ENCODE data around the gene KLHL30.
"Not testable (repeated sequence)": the region's sequence is repeated elsewhere in the genome, so short reads cannot be mapped to it uniquely, and the experiment has no call there.

Gene KLHL30

GRCh38 chr2:238160206-238161129 lies 22.0 kb downstream of the KLHL30 start:
- no peak for DNase-seq (ENCODE audit: low read depth in 2 of 2, low spot score in 1 of 2)

GRCh38 chr2:238161291-238162051 lies 23.0 kb downstream of the KLHL30 start:
- no peak for DNase-seq (ENCODE audit: low read depth in 2 of 2, low spot score in 1 of 2)

- DNase-seq (ENCODE audit: low read depth in 2 of 2, low spot score in 1 of 2) = no peak
Measured at GRCh38 chr2:238162251-238162845, 23.9 kb downstream of the KLHL30 start.

DNA sequence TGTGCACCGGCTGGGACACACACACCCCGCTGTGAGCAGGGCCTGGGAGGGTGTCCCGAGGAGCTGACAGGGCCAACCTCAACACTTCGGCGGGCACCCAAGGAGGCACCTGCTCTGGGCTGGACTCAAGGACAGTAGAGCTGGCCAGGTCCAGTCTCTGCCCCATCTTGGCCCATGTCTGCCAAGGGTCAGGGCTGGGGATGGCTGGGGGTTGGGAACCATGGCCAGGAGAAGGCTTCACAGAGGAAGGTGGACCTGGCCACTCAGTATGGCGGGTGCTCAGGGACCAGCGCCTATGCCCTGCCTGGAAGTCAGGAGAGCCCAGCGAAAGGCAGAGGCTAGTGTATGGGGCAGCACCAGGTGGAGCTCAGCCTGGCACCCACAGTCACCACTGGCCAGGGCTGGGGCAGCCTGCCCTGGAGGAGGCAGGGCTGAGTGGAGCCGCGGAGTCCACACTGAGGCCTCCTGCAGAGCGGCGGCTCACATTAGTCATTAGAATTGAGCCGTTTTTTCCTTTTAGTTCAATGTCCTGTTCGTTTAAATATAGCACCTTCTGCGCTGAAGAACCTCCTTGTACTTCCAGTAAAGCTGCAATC lies 24.5 kb downstream of the KLHL30 start:
- DNase-seq (ENCODE audit: low read depth in 2 of 2, low spot score in 1 of 2) = no peak

- DNase-seq (ENCODE audit: low read depth in 2 of 2, low spot score in 1 of 2) = no peak
Measured at GRCh38 chr2:238163481-238164198, 25.2 kb downstream of the KLHL30 start.

DNA sequence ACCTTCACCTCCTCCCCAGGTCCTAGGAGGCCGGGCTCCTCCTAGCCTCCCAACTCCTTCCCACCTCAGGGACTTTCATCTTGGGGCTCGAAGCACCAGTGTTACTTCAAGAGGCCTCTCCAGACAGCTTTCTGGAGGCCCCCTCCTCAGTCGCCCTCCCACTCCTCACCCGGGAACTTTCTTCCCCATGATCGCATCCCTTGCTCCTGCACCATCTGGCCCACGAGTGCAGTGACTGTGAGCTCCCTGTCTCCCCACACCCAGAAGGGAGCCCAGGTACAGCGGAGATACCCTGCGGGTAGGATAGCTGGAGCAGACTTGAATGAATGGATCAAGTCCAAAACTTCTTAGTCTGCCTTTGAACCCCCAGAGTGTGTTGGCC lies 26.4 kb downstream of the KLHL30 start:
- DNase-seq (ENCODE audit: low read depth in 2 of 2, low spot score in 1 of 2) = no peak

DNA sequence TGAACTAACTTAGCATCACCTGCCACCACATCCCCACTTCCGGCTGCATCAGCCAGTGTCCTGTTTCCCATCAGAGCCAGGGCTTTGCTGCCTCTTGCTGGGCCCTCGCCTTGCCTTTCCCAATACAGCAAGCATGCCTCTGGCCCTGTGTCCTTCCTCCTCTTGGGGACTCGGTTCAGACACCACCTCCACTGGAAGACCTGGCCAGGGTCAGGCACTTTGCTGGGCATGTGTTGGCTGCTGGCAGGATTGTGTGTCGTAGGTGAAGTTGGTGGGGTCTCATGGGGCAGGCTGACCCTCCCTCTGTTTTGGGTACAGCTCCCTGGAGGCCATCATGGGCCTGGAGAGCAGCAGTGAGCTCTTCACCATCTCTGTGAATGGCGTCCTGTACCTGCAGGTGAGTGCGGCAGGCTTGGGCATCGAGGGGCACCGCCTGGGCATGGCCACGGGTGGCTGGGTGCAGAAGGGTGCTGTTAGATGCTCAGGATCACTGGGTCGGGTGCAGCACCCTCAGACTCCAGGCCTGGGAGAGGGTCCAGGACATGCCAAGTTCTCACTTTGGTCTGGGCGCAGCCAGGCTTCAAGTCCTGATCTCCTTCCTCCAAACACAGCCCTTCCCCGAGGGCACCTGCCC lies 26.9 kb downstream of the KLHL30 start:
- DNase-seq (ENCODE audit: low read depth in 2 of 2, low spot score in 1 of 2) = no peak

DNA sequence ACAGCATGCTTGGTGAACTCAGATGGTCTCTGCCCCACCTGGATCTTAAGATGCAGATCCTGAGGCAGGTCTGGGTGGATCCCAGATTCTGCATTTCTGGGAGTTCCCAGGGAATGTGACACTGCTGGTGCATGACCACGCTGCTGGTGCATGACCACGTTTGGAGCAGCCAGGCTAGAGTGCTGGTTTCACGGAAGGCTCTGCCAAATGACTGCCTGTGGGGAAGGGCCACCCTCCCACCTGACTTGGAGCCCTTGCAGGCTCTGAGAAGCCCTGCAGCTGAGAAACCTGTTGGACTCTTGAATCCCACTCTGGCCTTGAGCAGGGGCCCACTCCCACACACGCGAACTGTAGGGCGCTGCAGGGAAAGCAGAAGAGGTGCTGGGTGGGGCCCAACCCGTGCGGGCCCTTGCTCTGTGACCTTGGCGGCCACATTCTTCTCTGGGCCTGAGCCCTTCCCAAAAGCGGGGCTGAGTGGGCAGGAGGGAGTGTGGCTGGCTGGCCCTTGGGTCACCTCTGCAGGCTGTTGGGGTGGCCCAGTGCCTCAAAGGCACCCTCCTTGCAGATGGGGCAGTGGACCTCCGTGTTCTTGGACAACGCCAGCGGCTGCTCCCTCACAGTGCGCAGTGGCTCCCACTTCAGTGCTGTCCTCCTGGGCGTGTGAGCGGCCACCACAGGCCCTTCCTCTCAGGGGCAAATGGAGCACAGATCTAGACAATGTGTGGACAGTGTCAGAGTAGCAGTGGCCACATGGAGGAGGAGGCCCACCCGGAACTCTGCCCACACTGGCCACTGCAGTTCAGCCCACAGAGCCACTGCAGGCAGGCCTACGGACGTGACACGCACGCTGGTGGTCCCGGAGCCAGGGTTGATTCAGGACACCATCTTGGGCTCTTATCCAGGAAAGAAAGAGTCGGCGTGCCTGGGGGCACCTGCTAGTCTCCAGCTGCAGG lies 28.2 kb downstream of the KLHL30 start:
- DNase-seq (ENCODE audit: low read depth in 2 of 2, low spot score in 1 of 2) = no peak

DNA sequence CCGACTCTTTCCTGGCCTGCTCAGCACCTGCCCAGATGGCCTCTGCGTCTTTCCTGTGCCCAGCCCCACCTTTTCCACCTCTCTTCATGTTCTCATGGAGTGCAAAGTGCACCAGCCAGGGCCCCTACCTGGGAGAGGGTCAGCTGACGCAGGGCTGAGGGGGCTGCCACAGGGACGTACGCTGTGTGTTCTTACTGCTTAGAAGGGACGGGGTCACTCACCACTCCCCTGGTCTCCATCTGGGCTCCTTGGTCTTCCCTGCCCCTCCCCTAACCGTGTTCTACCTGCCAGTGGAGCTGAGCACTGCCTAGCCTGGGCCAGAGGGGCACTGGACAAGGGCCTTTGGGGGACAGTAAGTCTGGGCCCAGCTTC lies 28.9 kb downstream of the KLHL30 start:
- no peak for DNase-seq (ENCODE audit: low read depth in 2 of 2, low spot score in 1 of 2)

DNA sequence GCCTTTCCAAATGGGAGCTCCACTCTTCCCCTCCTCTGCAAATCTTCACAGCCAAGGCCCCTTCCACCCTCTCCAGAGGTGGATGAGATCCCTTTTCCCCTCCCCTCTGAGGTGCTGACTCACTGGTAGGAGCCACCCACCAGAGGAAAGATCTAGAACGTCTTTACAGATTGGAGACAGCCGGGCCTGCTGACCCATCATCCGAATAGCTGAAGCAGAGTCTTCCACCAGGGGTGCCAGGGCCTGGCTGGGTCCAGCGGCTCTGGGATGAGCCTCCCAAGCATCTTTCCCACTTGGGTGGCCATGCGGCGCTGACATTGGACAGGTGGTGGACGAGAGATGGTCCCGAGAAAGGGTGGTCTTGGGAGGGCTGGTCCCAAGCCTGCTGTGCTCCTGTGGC lies 29.3 kb downstream of the KLHL30 start:
- DNase-seq (ENCODE audit: low read depth in 2 of 2, low spot score in 1 of 2) = no peak

DNA sequence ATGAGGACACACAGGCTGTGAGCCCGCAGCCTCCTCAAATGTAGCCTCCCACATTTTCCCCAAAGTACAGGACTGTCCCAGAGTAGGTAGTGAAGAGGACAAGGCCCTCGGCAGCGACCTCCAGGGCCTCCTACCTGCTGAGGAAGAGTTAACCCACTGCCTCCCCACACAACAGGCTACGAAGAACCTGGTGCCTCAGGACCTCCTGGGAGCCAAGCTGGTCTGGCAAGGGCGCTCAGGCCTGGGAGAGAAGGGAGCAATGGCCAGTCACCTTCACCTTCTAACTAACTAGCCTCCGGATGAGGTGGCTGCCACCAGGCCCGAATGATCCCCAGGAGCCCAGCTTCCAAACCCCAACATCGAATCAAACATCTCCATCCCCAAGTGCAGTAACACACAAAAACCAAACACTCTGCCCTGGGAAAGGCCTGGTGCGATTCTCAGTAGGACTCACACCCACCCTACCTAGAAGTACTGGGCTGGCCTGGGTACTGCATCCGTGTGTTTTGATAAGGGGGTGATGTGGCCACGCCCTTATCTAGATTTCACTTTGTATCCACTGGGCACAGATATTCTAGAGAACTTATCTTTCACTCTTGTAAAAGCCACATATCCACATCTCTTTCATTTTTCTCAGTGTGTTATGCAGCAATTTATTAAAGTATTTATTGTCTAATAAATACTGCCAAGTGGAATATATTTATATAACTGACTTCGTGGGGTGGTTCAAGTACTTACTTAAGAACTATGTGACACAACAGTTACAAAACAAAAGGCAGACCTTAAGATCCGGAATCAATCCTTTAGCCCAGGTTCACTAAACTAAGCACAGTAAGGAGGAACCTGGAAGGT lies 30.0 kb downstream of the KLHL30 start:
- DNase-seq (ENCODE audit: low read depth in 2 of 2, low spot score in 1 of 2) = no peak

- no peak for DNase-seq (ENCODE audit: low read depth in 2 of 2, low spot score in 1 of 2)
Measured at GRCh38 chr2:238169048-238169707, 30.7 kb downstream of the KLHL30 start.

DNA sequence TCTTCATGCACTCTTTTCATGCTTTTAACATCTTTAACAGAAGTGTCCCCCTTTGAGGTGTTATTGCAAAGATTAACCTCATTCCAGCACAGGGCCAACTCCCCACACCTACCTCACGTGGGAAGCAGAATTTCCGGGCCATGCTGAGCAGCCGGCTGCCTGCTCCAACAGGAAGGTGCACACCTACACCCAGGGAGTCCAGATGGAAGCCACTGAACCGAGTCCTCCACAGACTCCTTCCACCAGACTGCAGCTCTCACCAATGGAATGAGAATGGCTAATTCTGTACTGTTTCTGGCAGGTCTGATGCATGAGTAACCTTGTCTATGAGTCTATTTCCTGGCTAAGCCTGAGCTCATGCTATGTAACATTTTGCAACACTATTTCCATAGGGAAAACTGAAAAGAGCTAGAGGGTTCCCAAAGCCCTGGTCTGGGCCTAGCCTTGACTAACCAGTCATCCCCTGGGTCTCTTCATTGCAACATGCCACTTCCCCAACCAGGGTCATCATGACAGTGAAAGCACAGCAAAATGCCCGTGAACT lies 31.3 kb downstream of the KLHL30 start:
- no peak for DNase-seq (ENCODE audit: low read depth in 2 of 2, low spot score in 1 of 2)

- no peak for DNase-seq (ENCODE audit: low read depth in 2 of 2, low spot score in 1 of 2)
Measured at GRCh38 chr2:238170386-238171071, 32.1 kb downstream of the KLHL30 start.

DNA sequence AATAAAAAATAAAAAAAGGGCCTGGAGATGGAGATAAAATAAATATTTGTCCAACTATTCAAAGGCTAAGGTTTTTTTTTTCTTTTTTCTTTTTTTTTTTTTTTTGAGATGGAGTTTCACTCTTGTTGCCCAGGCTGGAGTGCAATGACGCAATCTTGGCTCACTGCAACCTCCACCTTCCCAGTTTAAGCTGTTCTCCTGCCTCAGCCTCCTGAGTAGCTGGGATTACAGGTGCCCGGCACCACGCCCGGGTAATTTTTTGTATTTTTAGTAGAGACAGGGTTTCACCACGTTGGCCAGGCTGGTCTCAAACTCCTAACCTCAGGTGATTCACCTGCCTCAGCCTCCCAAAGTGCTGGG lies 32.6 kb downstream of the KLHL30 start:
- not testable (repeated sequence) for DNase-seq (ENCODE audit: low read depth in 2 of 2, low spot score in 1 of 2)

- DNase-seq (ENCODE audit: low read depth in 2 of 2, low spot score in 1 of 2) = no peak
Measured at GRCh38 chr2:238171575-238172187, 33.2 kb downstream of the KLHL30 start.

- DNase-seq (ENCODE audit: low read depth in 2 of 2, low spot score in 1 of 2) = no peak
Measured at GRCh38 chr2:238172439-238172838, 34.0 kb downstream of the KLHL30 start.

Measured in stimulated activated CD8-positive, alpha-beta memory T cell treated with anti-CD3 and anti-CD28 coated beads, Interleukin-4, amount 100 ng/mL, for 4 hours (primary cell).